ENCODE measurements around the gene BAZ2B. TPM values are rescaled to one million over a fixed set of nuclear protein-coding genes. Genes with fewer than 3 reads are reported as not detected.
"Not testable (repeated sequence)": the region's sequence is repeated elsewhere in the genome, so short reads cannot be mapped to it uniquely, and the experiment has no call there.

BAZ2B gene
- polyA plus RNA-seq, 4 donors, result 55.6 to 82.5 (median 67.0) TPM

GRCh38 chr2:159542101-159542500, 74.2 kb downstream of the BAZ2B start:
- no peak for DNase-seq (ENCODE audit: low read depth in 4 of 4, low spot score in 3 of 4)

GRCh38 chr2:159539701-159540100, 76.6 kb downstream of the BAZ2B start:
- DNase-seq (ENCODE audit: low read depth in 4 of 4, low spot score in 3 of 4), result no peak

GRCh38 chr2:159538801-159539200, 77.5 kb downstream of the BAZ2B start:
- DNase-seq (ENCODE audit: low read depth in 4 of 4, low spot score in 3 of 4), result no peak

- not testable (repeated sequence) for DNase-seq (ENCODE audit: low read depth in 4 of 4, low spot score in 3 of 4)
Measured at GRCh38 chr2:159535261-159535660, 81.1 kb downstream of the BAZ2B start.

GRCh38 chr2:159531475-159531874, 84.9 kb downstream of the BAZ2B start:
- DNase-seq (ENCODE audit: low read depth in 4 of 4, low spot score in 3 of 4), result no peak

- DNase-seq (ENCODE audit: low read depth in 4 of 4, low spot score in 3 of 4), result no peak
Measured at GRCh38 chr2:159526433-159526832, 89.9 kb downstream of the BAZ2B start.

- no peak for DNase-seq (ENCODE audit: low read depth in 4 of 4, low spot score in 3 of 4)
Measured at GRCh38 chr2:159525012-159525411, 91.3 kb downstream of the BAZ2B start.

GRCh38 chr2:159521272-159521671, 95.1 kb downstream of the BAZ2B start:
- no peak for DNase-seq (ENCODE audit: low read depth in 4 of 4, low spot score in 3 of 4)

GRCh38 chr2:159518321-159519005, 97.9 kb downstream of the BAZ2B start:
- no peak for DNase-seq (ENCODE audit: low read depth in 4 of 4, low spot score in 3 of 4)

- DNase-seq (ENCODE audit: low read depth in 4 of 4, low spot score in 3 of 4), result peak in 3 of 4 donors; percentile 11 to 38 (median 20)
Measured at GRCh38 chr2:159516241-159516758, 100.0 kb downstream of the BAZ2B start.

GRCh38 chr2:159515441-159515840, 100.9 kb downstream of the BAZ2B start:
- DNase-seq (ENCODE audit: low read depth in 4 of 4, low spot score in 3 of 4), result no peak

- no peak for DNase-seq (ENCODE audit: low read depth in 4 of 4, low spot score in 3 of 4)
Measured at GRCh38 chr2:159513745-159514144, 102.6 kb downstream of the BAZ2B start.

- no peak for DNase-seq (ENCODE audit: low read depth in 4 of 4, low spot score in 3 of 4)
Measured at GRCh38 chr2:159508140-159508539, 108.2 kb downstream of the BAZ2B start.

GRCh38 chr2:159506764-159507440, 109.4 kb downstream of the BAZ2B start:
- DNase-seq (ENCODE audit: low read depth in 4 of 4, low spot score in 3 of 4), result no peak

GRCh38 chr2:159506202-159506601, 110.1 kb downstream of the BAZ2B start:
- DNase-seq (ENCODE audit: low read depth in 4 of 4, low spot score in 3 of 4), result no peak

GRCh38 chr2:159505196-159505595, 111.2 kb downstream of the BAZ2B start:
- no peak for DNase-seq (ENCODE audit: low read depth in 4 of 4, low spot score in 3 of 4)

- DNase-seq (ENCODE audit: low read depth in 4 of 4, low spot score in 3 of 4), result no peak
Measured at GRCh38 chr2:159501743-159502142, 114.6 kb downstream of the BAZ2B start.

GRCh38 chr2:159497847-159498246, 118.5 kb downstream of the BAZ2B start:
- no peak for DNase-seq (ENCODE audit: low read depth in 4 of 4, low spot score in 3 of 4)

- no peak for DNase-seq (ENCODE audit: low read depth in 4 of 4, low spot score in 3 of 4)
Measured at GRCh38 chr2:159497256-159497655, 119.1 kb downstream of the BAZ2B start.

GRCh38 chr2:159489476-159489875, 126.9 kb downstream of the BAZ2B start:
- DNase-seq (ENCODE audit: low read depth in 4 of 4, low spot score in 3 of 4), result no peak

- DNase-seq (ENCODE audit: low read depth in 4 of 4, low spot score in 3 of 4), result no peak
Measured at GRCh38 chr2:159484532-159484931, 131.8 kb downstream of the BAZ2B start.

- DNase-seq (ENCODE audit: low read depth in 4 of 4, low spot score in 3 of 4), result no peak
Measured at GRCh38 chr2:159476329-159476728, 140.0 kb downstream of the BAZ2B start.

Measured in right renal pelvis (tissue), 4 donors.